ENCODE results near the gene PIGM. TPM values are rescaled to one million over a fixed set of nuclear protein-coding genes. Genes with fewer than 3 reads are reported as not detected.
"Not testable (repeated sequence)": the region's sequence is repeated elsewhere in the genome, so short reads cannot be mapped to it uniquely, and the experiment has no call there.

Gene PIGM
- total RNA-seq, 1 donor from 2014 or later: 9.5 TPM

GRCh38 chr1:160061369-160062229 is 29.8 kb upstream of the PIGM start:
- DNase-seq: peak; percentile 10

- DNase-seq: no peak
Observed at GRCh38 chr1:160058087-160058486, 26.3 kb upstream of the PIGM start.

- DNase-seq: no peak
Observed at GRCh38 chr1:160056648-160057169, 24.9 kb upstream of the PIGM start.

- DNase-seq: no peak
Observed at GRCh38 chr1:160053548-160054365, 22.0 kb upstream of the PIGM start.

GRCh38 chr1:160052936-160053335 is 21.1 kb upstream of the PIGM start:
- DNase-seq: no peak

GRCh38 chr1:160050619-160051018 is 18.8 kb upstream of the PIGM start:
- DNase-seq: no peak

- not testable (repeated sequence) for DNase-seq
Observed at GRCh38 chr1:160050182-160050581, 18.4 kb upstream of the PIGM start.

GRCh38 chr1:160049101-160049500 is 17.3 kb upstream of the PIGM start:
- DNase-seq: no peak

- DNase-seq: no peak
Observed at GRCh38 chr1:160048335-160048734, 16.5 kb upstream of the PIGM start.

GRCh38 chr1:160047111-160047991 is 15.6 kb upstream of the PIGM start:
- no peak for DNase-seq

GRCh38 chr1:160046494-160047110 is 14.8 kb upstream of the PIGM start:
- peak; percentile 79 for DNase-seq

- DNase-seq: no peak
Observed at GRCh38 chr1:160045653-160046052, 13.9 kb upstream of the PIGM start.

GRCh38 chr1:160043543-160043942 is 11.8 kb upstream of the PIGM start:
- no peak for DNase-seq

- DNase-seq: no peak
Observed at GRCh38 chr1:160040476-160040875, 8.7 kb upstream of the PIGM start.

GRCh38 chr1:160032165-160032820 is 503 bp upstream of the PIGM start:
- no peak for DNase-seq

- no peak for DNase-seq
Observed at GRCh38 chr1:160030657-160031364, 979 bp downstream of the PIGM start.

- DNase-seq: no peak
Observed at GRCh38 chr1:160028426-160028825, 3.4 kb downstream of the PIGM start.

GRCh38 chr1:160025314-160025713 is 6.5 kb downstream of the PIGM start:
- DNase-seq: no peak

GRCh38 chr1:160024195-160024905 is 7.4 kb downstream of the PIGM start:
- no peak for DNase-seq
